Nephron (organoid): Measurements from ENCODE around the gene NBEA.

Experiments
- H3K27ac Mint-ChIP-seq, 3 experiments: 2 replicates each; pipeline ENCODE4 v1.8.0; 2020; ENCODE audit warnings: mixed read lengths in 3 of 3, mild to moderate bottlenecking in 2 of 3, moderate library complexity in 1 of 3
- H3K27me3 Mint-ChIP-seq: 2 replicates; pipeline ENCODE4 v1.8.0; 2021; ENCODE audit warnings: low read depth, mild to moderate bottlenecking, moderate library complexity, mixed read lengths
- H3K36me3 Mint-ChIP-seq: 2 replicates; pipeline ENCODE4 v1.8.0; 2020; ENCODE audit warnings: low read depth, mixed read lengths
- H3K4me1 Mint-ChIP-seq: 2 replicates; pipeline ENCODE4 v1.8.0; 2020; ENCODE audit warnings: mixed read lengths
- H3K4me3 Mint-ChIP-seq, 3 experiments: 2 replicates each; pipeline ENCODE4 v1.8.0; 2020; ENCODE audit warnings: mild to moderate bottlenecking in 3 of 3, mixed read lengths in 3 of 3, moderate library complexity in 2 of 3
- H3K9me3 Mint-ChIP-seq: 2 replicates; pipeline ENCODE4 v1.8.0; 2020; ENCODE audit warnings: mixed read lengths
- CTCF ChIP-seq, 3 experiments: fragments of 200-600 bp; sonication (generic); IDR thresholded peaks; one replicate each; pipeline ENCODE4 v1.5.0; 2021; ENCODE audit warnings: antibody characterized with exemption in 3 of 3; ENCODE audit not compliant: unreplicated experiment in 3 of 3

The NBEA gene

GRCh38 chr13:35379663-35380062 lies 437.6 kb downstream of the NBEA start:
- Mint-ChIP-seq H3K4me1 (no peaks in the 10 kb centered on the region), H3K27ac (no peak overlapping the region), H3K9me3 (no peaks in the 10 kb centered on the region), H3K27me3 (no peaks in the 10 kb centered on the region), H3K4me3 (no peak overlapping the region), H3K36me3 (no peaks in the 10 kb centered on the region)
- no peak for TF ChIP-seq CTCF (IDR thresholded peaks at IDR 0.05; ENCODE audit: unreplicated experiment in 3 of 3)

GRCh38 chr13:35387682-35388250 lies 445.7 kb downstream of the NBEA start:
- TF ChIP-seq CTCF (IDR thresholded peaks at IDR 0.05; ENCODE audit: unreplicated experiment in 3 of 3): no peak
- H3K9me3 Mint-ChIP-seq: no peaks in the 10 kb centered on the region
- H3K4me3 Mint-ChIP-seq: no peak overlapping the region
- H3K4me1 Mint-ChIP-seq: peaks cover 26% of the 10 kb centered on the region
- H3K27me3 Mint-ChIP-seq: no peaks in the 10 kb centered on the region
- peak overlapping the region in 2 of 3 experiments; percentile 68 to 79 for H3K27ac Mint-ChIP-seq
- no peaks in the 10 kb centered on the region for H3K36me3 Mint-ChIP-seq

- TF ChIP-seq CTCF (IDR thresholded peaks at IDR 0.05; ENCODE audit: unreplicated experiment in 3 of 3): no peak
- Mint-ChIP-seq H3K4me1 (peaks cover 30% of the 10 kb centered on the region), H3K27ac (peak overlapping the region; percentile 25 to 79 (median 68)), H3K4me3 (peak overlapping the region; percentile 27 to 54 (median 40)), H3K27me3 (no peaks in the 10 kb centered on the region), H3K9me3 (no peaks in the 10 kb centered on the region), H3K36me3 (no peaks in the 10 kb centered on the region)
Measured at GRCh38 chr13:35388441-35389355, 446.6 kb downstream of the NBEA start.

GRCh38 chr13:35389535-35389934 lies 447.5 kb downstream of the NBEA start:
- Mint-ChIP-seq H3K4me3 (no peak overlapping the region), H3K4me1 (peaks cover 30% of the 10 kb centered on the region), H3K36me3 (no peaks in the 10 kb centered on the region), H3K27ac (peak overlapping the region in 1 of 3 experiments; percentile 54), H3K9me3 (no peaks in the 10 kb centered on the region), H3K27me3 (no peaks in the 10 kb centered on the region)
- no peak for TF ChIP-seq CTCF (IDR thresholded peaks at IDR 0.05; ENCODE audit: unreplicated experiment in 3 of 3)

- no peak overlapping the region for H3K4me3 Mint-ChIP-seq
Measured at GRCh38 chr13:35392768-35393167, 450.7 kb downstream of the NBEA start.

More at GRCh38 chr13:35392768-35393167, 450.7 kb downstream of the NBEA start:
- Mint-ChIP-seq H3K4me1 (peaks cover 27% of the 10 kb centered on the region), H3K27ac (no peak overlapping the region), H3K9me3 (no peaks in the 10 kb centered on the region), H3K27me3 (no peaks in the 10 kb centered on the region), H3K36me3 (no peaks in the 10 kb centered on the region)
- no peak for TF ChIP-seq CTCF (IDR thresholded peaks at IDR 0.05; ENCODE audit: unreplicated experiment in 3 of 3)
